ENCODE results near the gene UGT2B15. TPM values are rescaled to one million over a fixed set of nuclear protein-coding genes. Genes with fewer than 3 reads are reported as not detected.
A peak's percentile ranks its signal among the peaks of the same experiment; 100 is the strongest.
"Not testable (repeated sequence)": the region's sequence is repeated elsewhere in the genome, so short reads cannot be mapped to it uniquely, and the experiment has no call there.

Gene UGT2B15
- total RNA-seq = not detected
- long read RNA-seq = 0 reads

GRCh38 chr4:68670479-68670939, at the start of gene UGT2B15:
Gene UGT2B15 (minus strand): TSS chr4:68670652. CDS start chr4:68670618, 34 bp downstream.
- intact Hi-C loops (cut with DNase I) = loop anchor here (5.0 kb wide), 1 partner anchor 173 kb away; no protein-coding TSS in a partner anchor
- not testable (repeated sequence) for DNase-seq; ATAC-seq (ENCODE audit: poor library complexity)

DNA sequence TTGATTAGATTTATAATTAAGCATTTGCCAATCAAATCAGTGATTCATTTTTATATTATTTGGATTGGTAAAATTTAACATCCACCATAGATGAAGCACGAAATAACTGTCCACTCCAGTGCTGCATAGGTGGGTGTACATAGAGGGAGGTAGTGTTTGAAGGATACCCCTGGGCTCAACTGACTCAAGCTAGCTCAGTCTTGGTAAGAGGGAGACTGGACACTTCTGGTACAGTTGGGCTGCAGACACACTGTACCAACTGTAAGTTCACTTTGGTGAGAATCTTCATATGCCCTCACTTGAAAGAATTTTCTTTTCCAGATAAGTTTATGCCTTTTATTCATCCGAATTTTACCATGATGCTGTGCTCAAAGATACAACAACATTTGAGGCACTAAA, 48.6 kb upstream of the UGT2B15 start:
- no peak for DNase-seq
- ATAC-seq (ENCODE audit: poor library complexity) = no peak
- intact Hi-C loops (cut with DNase I) = no loop called here

DNA sequence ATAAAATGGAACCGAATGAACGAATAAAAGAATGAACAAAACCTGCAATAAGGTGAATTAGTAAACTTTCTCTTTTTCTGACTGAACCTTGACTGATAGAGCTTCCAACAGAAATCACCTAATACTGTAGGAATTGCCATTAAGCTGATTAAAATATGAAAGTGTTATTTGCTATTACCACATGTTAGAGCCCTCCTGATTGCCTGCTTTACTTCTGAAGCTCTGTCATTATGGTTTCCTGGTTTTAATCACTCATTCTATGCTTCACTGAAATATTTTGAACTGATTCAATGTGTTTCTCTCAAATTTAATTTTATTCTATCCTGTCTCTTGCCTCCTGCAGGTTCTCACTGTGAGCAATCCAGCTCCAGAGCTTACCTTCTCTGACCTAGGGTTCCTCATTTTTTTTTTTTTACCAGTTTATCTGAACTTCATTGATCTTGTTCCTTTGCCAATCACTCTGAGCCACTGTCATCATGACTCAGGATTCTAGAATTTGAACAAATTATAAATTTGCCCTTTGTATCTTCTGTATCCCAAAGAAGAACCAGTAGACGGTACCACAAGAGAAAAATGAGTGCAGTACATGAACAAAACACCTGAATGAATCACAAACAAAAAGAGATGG, 48.1 kb upstream of the UGT2B15 start:
- intact Hi-C loops (cut with DNase I) = no loop called here
- DNase-seq (no peak), ATAC-seq (ENCODE audit: poor library complexity) (no peak)

DNA sequence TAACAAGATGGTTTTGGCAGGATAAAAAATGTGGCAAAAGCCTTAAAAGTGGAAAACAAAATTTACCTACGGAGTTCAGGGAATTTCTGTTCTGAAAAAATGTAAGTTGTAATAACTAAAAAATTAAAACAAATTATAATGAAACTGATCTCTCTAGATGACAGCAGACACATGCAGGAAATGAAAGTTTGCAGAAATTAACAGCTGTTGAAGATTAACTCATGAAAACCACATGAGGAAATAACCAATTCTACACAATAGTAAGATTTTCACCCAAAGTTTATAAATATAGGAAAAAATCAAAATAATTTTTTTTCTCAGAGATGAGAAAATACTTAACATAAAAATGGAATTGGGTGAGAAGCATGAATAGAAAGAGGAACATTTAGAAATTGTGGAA, 47.5 kb upstream of the UGT2B15 start:
- intact Hi-C loops (cut with DNase I) = no loop called here
- no peak for ATAC-seq (ENCODE audit: poor library complexity)
- DNase-seq = no peak

DNA sequence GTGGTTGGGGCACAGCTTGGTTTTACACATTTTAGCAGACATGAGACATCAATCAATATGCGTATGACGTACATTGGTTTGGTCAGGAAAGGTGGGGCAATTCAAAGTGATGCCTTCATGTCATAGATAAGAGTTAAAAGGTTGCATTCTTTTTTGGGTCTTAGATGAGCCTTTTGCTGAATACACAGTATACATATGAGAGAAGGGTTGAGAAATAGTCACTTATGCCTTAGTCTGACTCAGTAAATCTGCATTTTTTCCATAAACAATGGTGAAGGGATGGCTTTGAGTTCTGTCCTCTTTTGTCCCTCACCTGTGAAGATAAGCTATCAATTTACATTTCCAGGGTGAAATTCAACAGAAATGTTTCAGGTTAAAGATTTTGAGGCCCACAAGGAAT, 43.9 kb upstream of the UGT2B15 start:
- DNase-seq (no peak), ATAC-seq (ENCODE audit: poor library complexity) (no peak)

DNA sequence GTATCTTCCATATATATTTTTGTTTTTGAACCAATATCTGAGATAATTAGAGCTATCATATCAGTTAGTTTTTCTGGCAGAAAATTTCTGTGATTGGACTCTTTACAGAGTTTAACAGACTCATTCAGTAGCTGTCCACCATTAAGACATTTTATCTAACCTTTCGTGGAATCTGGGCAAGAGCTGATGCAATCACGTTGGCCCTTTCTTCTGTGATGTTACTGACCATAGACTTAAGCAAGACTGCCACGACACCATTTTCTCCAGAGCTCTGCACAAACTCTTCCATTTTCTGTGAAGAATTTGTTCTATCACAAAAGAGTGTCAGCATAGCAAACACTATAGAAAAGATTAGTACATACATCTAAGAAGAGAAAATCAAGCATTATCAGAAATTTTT, 41.8 kb upstream of the UGT2B15 start:
- ATAC-seq (ENCODE audit: poor library complexity) (no peak), DNase-seq (no peak)
- intact Hi-C loops (cut with DNase I) = no loop called here

More for the DNA sequence above, 43.9 kb upstream of the UGT2B15 start:
- intact Hi-C loops (cut with DNase I) = no loop called here

DNA sequence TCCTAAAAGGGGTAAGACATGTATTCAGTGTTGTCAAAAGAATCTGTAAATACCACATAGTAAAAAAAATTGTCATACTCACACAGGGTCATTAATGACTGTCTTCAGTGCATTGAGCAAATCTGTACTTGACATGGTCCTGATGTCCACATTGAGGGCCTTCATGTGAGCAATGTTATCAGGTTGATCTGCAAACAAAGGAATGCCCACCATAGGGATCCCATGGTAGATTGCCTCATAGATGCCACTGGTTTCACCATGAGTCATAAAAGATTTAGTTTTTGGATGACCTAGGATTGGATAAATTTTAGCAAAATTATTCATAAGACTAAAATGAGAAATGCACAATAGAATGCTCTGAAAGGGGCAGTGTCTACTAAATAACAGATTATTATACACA, 38.1 kb upstream of the UGT2B15 start:
- no peak for DNase-seq
- ATAC-seq (ENCODE audit: poor library complexity) = no peak
- intact Hi-C loops (cut with DNase I) = no loop called here

DNA sequence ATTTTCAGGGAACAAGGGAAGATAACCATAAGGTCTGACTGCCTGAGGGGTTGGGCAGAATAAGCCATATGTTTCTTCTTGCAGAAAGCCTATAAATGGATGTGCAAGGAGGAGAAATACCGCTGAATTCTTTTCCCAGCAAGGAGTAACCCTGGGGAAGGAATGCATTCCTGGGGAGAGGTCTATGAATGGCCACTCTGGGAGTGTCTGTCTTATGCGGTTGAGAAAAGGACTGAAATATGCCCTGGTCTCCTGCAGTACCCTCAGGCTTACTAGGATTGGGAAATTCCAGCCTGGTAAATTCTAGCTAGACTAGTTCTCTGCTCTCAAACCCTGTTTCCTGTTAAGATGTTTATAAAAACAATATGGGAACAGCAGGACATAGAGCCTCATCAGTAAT, 32.7 kb upstream of the UGT2B15 start:
- intact Hi-C loops (cut with DNase I); DNase-seq; ATAC-seq (ENCODE audit: poor library complexity): not testable (repeated sequence)

DNA sequence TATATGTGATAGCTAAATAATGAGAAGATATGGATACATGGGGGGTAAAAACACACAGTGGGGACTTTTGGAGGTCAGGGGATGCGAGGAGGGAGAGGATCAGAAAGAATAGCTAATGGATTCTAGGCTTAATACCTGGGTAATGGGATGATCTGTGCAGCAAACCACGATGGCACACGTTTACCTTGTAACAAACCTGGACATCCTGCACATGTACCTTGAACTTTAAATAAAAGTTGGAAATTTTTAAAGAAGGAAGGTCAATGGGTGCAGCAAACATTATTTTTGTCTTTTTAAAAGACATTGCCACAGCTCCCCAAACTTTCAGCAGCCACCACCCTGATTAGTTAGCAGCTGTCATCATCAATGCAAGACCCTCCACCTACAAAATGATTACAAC, 29.7 kb upstream of the UGT2B15 start:
- DNase-seq (no peak), ATAC-seq (ENCODE audit: poor library complexity) (no peak)
- intact Hi-C loops (cut with DNase I) = no loop called here

- ATAC-seq (ENCODE audit: poor library complexity) (no peak), DNase-seq (no peak)
- intact Hi-C loops (cut with DNase I) = no loop called here
Observed at GRCh38 chr4:68693325-68694075, 23.0 kb upstream of the UGT2B15 start.

DNA sequence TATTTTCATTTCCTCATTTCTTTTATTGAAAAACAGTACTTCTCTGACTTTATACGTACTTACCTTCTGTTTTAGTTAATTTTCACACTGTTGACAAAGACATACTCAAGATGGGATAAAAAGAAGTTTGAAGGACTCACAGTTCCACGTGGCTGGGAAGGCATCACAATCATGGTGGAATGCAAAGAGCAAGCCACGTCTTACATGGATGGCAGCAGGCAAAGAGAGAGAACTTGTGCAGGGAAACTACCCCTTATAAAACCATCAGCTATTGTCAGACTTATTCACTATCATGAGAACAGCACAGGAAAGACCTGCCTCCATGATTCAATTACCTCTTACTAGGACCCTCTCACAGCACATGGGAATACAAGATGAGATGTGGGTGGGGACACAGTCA, 20.7 kb upstream of the UGT2B15 start:
- intact Hi-C loops (cut with DNase I) = no loop called here
- DNase-seq = no peak
- no peak for ATAC-seq (ENCODE audit: poor library complexity)

DNA sequence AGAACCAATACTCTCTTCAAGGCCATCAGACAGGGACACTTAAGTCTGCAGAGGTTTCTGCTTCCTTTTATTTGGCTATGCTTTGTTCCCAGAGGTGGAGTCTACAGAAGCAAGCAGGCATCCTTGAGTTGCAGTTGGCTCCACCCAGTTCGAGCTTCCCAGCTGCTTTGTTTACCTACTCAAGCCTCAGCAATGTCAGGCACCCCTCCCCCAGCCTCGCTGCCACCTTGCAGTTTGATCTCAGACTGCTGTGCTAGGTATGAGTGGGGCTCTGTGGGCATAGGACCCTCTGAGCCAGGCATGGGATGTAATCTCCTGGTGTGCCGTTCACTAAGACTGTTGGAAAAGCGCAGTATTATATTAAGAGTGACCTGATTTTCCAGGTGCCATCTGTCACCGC, 12.6 kb upstream of the UGT2B15 start:
- ATAC-seq (ENCODE audit: poor library complexity) (no peak), DNase-seq (no peak)
- intact Hi-C loops (cut with DNase I) = no loop called here

DNA sequence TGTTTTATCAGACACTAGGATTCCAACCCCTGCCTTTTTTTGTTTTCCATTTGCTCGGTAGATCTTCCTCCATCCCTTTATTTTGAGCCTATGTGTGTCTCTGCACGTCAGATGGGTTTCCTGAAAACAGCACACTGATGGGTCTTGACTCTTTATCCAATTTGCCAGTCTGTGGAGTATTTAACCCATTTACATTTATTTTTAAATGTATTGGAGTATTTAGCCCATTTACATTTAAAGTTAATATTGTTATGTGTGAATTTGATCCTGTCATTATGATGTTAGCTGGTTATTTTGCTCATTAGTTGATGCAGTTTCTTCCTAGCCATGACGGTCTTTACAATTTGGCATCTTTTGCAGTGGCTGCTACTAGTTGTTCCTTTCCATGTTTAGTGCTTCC, 10.8 kb upstream of the UGT2B15 start:
- ATAC-seq (ENCODE audit: poor library complexity); intact Hi-C loops (cut with DNase I); DNase-seq: not testable (repeated sequence)

DNA sequence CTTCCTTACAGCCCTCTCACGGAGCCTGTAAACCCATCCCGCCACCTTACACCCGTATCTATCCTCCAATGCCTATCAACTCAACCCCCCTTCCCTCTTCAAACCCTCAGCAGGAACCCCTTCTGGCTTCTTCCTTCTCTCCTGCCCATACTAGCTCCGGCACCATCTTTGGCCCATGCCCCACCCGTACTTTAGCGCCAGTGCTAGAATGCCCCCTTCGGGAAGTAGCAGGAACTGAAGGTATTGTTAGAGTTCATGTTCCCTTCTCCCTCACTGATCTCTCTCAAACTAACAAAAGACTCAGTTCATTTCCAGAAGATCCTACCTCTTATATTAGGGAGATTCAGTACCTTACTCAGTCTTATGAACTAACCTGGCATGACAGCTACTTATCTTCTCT, 2.7 kb upstream of the UGT2B15 start:
- intact Hi-C loops (cut with DNase I) = loop anchor here (5.0 kb wide), 1 partner anchor 176 kb away; no protein-coding TSS in a partner anchor
- no peak for ATAC-seq (ENCODE audit: poor library complexity)
- DNase-seq = no peak

- not testable (repeated sequence) for DNase-seq
- peak; percentile 34 for ATAC-seq (ENCODE audit: poor library complexity)
- intact Hi-C loops (cut with DNase I) = loop anchor here (5.0 kb wide), 1 partner anchor 174 kb away; no protein-coding TSS in a partner anchor
Observed at GRCh38 chr4:68671217-68671616, 765 bp upstream of the UGT2B15 start.

- ATAC-seq (ENCODE audit: poor library complexity); DNase-seq; intact Hi-C loops (cut with DNase I): not testable (repeated sequence)
Observed at GRCh38 chr4:68668537-68669163, 1.8 kb downstream of the UGT2B15 start.

- intact Hi-C loops (cut with DNase I); DNase-seq; ATAC-seq (ENCODE audit: poor library complexity): not testable (repeated sequence)
Observed at GRCh38 chr4:68667551-68667950, 2.9 kb downstream of the UGT2B15 start.

DNA sequence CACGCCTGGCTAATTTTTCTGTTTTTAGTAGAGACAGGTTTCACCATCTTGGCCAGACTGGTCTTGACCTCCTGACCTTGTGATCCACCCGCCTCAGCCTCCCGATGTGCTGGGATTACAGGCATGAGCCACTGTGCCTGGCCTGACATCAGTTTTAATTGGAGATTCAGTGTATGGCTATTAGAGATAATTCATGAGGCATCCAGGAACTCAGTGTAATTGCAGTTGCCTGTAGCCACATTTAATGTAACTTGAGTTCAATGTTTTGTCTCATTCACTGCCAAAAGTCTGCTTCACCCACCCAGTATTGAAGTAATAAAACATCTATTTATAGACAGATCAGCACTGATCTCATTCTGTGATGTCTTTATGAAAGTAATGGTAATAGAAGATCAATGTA, 5.7 kb downstream of the UGT2B15 start:
- intact Hi-C loops (cut with DNase I); DNase-seq; ATAC-seq (ENCODE audit: poor library complexity): not testable (repeated sequence)

GRCh38 chr4:68662836-68663574, 7.4 kb downstream of the UGT2B15 start:
- intact Hi-C loops (cut with DNase I); ATAC-seq (ENCODE audit: poor library complexity): not testable (repeated sequence)

More at GRCh38 chr4:68662836-68663574, 7.4 kb downstream of the UGT2B15 start:
- DNase-seq = not testable (repeated sequence)

Measured in Right ventricle myocardium superior (tissue), 1 donor.